Esophagus squamous epithelium (tissue), 4 donors: ENCODE measurements around the gene AMBN.

ENCODE experiments used
- CTCF ChIP-seq, 6 experiments: fragments of 450-650 bp in 4 of 6; fragments of 200-600 bp in 2 of 6; sonication (generic) in 2 of 6; IDR thresholded peaks; one replicate each; pipeline ENCODE4 v1.5.1; 2016 to 2019; ENCODE audit warnings: antibody characterized with exemption in 6 of 6, mild to moderate bottlenecking in 4 of 6, moderate library complexity in 4 of 6
- POLR2A ChIP-seq, 4 donors: fragments of 450-650 bp; IDR thresholded peaks; one replicate each; pipeline ENCODE4 v1.6.1; 2017; ENCODE audit warnings: antibody characterized with exemption in 4 of 4, mild to moderate bottlenecking in 4 of 4, moderate library complexity in 3 of 4

GRCh38 chr4:70637239-70637913 lies 45.3 kb downstream of the AMBN start:
- TF ChIP-seq CTCF (IDR thresholded peaks at IDR 0.05) = no peak
- TF ChIP-seq POLR2A (IDR thresholded peaks at IDR 0.05) = no peak
